HPDE6-E6E7 (cell line): Measurements from ENCODE around the gene LCN2.
A peak's percentile ranks its signal among the peaks of the same experiment; 100 is the strongest.
"Not testable (repeated sequence)": the region's sequence is repeated elsewhere in the genome, so short reads cannot be mapped to it uniquely, and the experiment has no call there.

Experiments
- DNase-seq: peaks from one replicate; pipeline ENCODE4 v3.0.0; 2011; ENCODE audit warnings: missing footprints; ENCODE audit errors: extremely low spot score

Gene LCN2

DNA sequence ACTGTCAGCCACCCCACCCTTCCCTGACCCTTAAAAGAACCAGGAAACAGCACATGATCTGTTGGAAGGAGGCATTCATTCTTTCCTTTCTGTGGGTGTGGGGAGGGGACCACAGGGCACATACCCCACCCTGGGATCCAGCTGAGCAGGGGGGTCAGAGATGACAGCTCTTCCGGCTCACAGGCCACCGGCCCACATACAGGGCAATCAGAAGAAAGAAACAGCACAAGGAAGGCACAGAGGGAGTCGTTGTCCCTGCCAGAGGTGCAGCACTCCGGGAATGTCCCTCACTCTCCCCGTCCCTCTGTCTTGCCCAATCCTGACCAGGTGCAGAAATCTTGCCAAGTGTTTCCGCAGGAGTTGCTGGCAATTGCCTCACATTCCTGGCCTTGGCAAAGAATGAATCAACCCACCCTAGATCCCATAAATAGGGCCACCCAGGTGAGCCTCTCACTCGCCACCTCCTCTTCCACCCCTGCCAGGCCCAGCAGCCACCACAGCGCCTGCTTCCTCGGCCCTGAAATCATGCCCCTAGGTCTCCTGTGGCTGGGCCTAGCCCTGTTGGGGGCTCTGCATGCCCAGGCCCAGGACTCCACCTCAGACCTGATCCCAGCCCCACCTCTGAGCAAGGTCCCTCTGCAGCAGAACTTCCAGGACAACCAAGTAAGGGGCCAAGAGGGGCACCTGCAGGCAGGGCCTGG lies at the start of gene LCN2:
Gene LCN2 (plus strand): TSS at position 453 of the 701 bp plus-strand sequence. CDS start 73 bp downstream, at position 526.
- DNase-seq, result peak; percentile 73

DNA sequence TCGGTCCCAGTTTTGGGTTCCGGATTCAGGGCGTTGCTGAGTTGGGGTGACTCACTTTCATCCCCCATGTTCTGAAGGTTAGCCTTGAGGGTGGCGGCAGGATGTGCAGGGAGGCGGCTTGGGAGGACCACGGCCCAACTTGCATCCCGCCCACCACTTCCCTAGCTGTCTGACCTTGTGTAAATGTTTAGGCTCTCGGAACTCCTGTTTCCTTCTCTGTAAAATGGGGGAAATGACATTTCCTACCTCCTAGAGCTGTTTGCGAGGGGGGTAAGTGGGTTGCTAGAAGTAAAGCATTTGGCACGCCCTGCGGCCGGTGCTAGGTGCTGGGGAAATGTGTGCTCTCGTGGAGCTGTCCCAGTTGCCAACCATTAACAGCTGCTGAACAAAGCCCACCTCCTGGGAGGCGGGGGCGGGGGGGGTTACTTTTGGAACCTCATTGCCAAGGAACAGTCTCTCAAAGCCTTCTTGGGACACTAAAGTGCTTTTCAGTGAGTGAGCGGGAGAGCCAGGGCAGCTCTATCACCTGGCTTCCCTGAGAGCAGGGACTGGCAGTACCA lies 49.2 kb upstream of the LCN2 start:
- no peak for DNase-seq

DNA sequence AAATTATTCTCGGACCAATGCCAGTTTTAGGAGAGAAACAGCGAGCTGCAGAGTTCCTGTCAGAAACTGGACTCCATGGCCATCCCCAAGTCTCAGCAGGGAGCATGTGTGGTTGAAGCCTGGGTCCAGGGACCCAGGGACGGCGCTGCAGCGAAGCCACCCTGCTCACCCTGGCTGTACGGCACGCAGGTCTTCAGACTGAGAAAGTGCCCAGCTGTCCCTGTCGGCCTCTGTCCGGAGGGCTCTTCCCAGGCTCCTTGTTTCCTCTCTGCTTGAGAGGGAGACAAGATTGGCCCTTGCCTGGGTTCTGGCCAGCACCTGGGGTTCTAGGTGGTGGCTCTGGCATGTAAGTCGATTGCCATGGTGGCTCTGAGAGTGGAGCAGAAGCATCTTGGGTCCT lies 48.7 kb upstream of the LCN2 start:
- no peak for DNase-seq

DNA sequence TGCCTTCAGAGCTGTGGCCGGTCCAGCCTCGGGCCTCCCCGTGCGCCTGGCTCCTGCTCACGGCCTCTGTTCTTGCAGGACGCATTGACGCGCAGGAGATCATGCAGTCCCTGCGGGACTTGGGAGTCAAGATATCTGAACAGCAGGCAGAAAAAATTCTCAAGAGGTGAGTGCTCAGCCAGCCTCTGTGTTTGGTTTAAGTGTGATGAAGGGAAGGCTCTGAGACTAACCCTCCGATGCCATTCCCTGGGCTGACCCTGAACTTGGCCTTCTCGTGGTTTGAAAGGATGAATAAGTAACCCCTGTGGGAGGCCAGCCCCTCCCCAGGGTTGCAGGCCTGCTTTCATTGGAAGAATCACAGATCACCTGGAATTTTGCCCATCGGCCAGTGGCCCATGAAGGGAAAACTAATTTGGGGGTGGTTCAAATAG lies 48.0 kb upstream of the LCN2 start:
- DNase-seq, result no peak

DNA sequence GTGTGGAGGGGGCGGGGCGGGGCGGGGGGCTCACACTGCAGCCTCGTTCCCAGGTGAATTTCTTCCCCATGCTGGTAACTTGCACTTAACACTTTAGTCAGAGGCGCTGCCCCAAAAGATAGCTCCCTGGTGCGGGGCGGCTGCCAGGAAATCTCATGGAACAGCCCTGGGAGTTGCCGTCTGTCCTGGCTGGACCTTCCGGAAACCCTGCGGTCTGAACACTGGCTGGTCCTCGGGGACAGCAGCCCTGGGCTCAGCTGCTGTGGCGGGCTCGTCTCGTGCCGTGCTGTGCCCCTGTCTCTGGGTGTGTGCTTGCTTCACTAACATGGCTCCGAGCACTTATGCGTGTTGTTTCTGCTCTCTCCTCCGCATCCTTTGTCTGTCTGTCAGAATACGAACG lies 47.6 kb upstream of the LCN2 start:
- no peak for DNase-seq

DNA sequence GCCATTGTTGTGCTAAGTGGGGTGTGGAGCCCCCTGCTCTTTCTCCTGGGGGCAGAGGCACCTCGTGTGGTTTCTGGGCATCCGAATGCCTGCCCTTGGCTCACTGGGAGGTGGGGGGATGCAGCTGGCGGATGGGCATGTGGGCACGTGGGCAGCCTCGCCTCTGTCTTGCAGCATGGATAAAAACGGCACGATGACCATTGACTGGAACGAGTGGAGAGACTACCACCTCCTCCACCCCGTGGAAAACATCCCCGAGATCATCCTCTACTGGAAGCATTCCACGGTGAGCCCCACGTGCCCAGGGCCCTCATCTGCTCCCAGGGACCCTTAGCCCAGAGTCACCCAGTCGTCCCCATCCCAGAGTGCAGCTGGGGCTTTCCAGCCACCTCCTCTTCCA lies 47.1 kb upstream of the LCN2 start:
- DNase-seq, result no peak

DNA sequence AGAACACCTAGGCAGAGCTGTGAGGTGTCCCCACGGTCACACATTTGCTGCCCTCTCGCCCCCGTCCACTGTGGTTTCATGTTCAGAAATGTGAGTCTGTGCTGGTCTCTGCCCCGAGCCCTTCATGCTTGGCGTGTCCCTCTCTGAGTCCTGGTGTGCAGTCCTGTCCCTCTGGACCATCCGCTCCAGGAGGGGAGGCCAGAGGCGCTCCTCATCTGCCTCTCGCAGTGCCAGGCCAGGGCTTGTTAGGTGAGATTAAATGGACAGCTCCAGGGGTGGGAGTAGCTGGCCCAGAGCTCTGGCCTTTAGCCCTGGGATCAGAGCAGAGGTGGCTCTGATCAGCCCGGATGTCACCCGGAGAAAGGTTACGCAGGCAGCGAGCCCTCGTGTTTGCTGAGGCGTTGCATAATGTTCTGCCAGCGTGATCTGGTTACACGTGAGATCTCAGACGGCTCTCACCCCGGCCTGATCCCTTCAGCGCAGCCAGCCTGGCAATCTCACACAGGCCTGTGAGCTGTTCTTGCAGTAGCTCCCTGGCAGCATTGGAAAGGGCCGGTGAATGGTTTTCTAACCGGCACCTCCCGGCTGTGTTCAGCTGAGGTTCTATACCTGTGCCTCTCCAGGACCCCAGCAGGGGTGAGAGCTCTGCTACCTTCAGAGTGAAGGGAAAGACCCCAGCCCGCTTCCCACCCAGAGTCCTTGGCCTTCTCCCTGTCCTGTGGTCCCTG lies 46.2 kb upstream of the LCN2 start:
- no peak for DNase-seq

DNA sequence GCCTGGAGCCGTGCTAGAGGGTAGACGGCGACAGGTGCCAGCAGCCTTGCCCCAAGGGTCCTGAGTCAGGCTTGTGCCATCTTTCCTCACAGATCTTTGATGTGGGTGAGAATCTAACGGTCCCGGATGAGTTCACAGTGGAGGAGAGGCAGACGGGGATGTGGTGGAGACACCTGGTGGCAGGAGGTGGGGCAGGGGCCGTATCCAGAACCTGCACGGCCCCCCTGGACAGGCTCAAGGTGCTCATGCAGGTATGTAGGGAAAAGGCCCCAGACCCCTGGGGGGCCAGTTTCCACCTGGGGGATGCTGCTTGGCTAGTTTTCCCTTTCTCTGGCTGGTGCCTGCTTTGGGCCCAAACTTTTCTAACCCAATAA lies 45.7 kb upstream of the LCN2 start:
- DNase-seq, result no peak

DNA sequence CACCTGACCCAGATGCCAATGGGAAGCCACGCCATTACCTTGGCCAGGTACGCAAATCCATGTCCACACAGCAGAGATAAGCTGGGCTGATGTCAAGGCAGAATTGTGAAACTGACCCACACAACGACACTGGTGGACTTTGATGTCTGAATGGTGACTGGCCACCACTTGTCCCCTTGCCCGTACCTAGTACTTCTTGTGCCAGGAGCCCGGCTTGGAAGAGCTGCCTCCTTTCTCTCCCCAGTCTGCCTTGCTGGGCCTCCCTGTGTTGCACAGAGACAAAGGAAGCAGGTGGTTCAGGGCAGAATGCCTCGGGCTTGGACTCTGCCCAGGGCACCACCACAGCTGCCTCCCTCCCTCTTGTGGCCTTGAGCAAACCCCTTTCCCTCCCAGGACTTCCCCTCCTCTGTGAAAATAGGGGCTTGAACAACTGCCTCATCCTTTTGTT lies 45.1 kb upstream of the LCN2 start:
- DNase-seq, result no peak

DNA sequence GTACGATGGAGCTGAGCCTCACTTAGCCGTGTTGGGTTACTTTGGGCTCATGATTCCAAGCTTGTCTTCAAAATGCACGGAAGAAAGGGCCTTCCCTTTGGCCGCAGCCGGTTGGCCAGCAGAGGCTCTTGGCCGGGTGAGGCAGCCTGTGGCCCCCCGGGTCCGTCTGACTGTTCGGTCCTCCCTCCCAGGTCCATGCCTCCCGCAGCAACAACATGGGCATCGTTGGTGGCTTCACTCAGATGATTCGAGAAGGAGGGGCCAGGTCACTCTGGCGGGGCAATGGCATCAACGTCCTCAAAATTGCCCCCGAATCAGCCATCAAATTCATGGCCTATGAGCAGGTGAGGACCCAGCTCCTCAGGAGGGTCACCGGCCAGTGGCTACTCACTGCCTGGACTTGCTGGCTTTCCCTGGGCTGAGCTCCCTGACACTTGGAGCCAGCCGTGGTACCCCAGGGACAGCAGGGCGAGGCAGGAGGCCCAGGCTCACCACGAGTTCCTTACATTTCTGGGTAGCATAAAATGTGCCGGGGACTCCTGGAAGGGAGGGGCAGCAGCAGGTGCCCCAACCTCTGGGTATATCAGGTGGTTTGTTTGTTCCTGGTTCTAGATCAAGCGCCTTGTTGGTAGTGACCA lies 43.6 kb upstream of the LCN2 start:
- no peak for DNase-seq

DNA sequence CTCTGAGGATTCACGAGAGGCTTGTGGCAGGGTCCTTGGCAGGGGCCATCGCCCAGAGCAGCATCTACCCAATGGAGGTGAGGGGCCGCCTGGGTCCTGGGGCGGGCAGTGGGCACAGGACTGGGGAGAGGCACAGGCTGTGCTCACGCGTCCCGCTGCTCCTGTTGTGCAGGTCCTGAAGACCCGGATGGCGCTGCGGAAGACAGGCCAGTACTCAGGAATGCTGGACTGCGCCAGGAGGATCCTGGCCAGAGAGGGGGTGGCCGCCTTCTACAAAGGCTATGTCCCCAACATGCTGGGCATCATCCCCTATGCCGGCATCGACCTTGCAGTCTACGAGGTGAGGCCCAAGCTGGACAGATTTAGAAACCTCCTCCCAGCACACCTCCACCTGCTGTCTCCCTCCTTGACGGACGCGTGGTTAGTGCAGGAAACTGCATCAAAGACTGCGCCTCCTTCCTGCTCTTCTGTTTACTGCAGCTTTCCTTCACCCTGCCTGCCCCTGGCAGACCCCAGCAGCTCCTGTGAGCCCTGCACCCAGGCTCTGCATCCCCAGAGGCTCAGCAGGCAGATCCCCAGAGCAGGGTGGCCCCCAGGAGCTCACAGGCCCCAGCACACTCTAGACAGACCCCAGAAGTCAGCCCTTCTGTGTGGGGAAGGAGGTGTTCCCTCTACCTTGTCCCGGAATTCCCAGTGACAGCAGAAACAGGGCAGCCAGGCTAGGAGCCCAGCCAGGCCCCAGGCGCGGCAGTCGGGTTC lies 42.9 kb upstream of the LCN2 start:
- DNase-seq, result no peak

DNA sequence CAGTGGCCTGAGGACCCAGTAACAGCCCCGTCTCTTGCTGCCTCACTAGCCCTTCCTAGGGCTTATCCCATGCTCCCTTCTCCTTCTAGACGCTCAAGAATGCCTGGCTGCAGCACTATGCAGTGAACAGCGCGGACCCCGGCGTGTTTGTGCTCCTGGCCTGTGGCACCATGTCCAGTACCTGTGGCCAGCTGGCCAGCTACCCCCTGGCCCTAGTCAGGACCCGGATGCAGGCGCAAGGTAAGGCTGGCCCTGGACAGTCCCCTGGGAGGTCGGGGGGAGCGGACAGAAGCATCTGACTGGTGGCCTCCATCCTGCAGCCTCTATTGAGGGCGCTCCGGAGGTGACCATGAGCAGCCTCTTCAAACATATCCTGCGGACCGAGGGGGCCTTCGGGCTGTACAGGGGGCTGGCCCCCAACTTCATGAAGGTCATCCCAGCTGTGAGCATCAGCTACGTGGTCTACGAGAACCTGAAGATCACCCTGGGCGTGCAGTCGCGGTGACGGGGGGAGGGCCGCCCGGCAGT lies 42.2 kb upstream of the LCN2 start:
- no peak for DNase-seq

DNA sequence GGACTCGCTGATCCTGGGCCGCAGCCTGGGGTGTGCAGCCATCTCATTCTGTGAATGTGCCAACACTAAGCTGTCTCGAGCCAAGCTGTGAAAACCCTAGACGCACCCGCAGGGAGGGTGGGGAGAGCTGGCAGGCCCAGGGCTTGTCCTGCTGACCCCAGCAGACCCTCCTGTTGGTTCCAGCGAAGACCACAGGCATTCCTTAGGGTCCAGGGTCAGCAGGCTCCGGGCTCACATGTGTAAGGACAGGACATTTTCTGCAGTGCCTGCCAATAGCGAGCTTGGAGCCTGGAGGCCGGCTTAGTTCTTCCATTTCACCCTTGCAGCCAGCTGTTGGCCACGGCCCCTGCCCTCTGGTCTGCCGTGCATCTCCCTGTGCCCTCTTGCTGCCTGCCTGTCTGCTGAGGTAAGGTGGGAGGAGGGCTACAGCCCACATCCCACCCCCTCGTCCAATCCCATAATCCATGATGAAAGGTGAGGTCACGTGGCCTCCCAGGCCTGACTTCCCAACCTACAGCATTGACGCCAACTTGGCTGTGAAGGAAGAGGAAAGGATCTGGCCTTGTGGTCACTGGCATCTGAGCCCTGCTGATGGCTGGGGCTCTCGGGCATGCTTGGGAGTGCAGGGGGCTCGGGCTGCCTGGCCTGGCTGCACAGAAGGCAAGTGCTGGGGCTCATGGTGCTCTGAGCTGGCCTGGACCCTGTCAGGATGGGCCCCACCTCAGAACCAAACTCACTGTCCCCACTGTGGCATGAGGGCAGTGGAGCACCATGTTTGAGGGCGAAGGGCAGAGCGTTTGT lies 41.6 kb upstream of the LCN2 start:
- DNase-seq, result no peak

DNA sequence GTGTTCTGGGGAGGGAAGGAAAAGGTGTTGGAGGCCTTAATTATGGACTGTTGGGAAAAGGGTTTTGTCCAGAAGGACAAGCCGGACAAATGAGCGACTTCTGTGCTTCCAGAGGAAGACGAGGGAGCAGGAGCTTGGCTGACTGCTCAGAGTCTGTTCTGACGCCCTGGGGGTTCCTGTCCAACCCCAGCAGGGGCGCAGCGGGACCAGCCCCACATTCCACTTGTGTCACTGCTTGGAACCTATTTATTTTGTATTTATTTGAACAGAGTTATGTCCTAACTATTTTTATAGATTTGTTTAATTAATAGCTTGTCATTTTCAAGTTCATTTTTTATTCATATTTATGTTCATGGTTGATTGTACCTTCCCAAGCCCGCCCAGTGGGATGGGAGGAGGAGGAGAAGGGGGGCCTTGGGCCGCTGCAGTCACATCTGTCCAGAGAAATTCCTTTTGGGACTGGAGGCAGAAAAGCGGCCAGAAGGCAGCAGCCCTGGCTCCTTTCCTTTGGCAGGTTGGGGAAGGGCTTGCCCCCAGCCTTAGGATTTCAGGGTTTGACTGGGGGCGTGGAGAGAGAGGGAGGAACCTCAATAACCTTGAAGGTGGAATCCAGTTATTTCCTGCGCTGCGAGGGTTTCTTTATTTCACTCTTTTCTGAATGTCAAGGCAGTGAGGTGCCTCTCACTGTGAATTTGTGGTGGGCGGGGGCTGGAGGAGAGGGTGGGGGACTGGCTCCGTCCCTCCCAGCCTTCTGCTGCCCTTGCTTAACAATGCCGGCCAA lies 40.8 kb upstream of the LCN2 start:
- DNase-seq, result no peak

DNA sequence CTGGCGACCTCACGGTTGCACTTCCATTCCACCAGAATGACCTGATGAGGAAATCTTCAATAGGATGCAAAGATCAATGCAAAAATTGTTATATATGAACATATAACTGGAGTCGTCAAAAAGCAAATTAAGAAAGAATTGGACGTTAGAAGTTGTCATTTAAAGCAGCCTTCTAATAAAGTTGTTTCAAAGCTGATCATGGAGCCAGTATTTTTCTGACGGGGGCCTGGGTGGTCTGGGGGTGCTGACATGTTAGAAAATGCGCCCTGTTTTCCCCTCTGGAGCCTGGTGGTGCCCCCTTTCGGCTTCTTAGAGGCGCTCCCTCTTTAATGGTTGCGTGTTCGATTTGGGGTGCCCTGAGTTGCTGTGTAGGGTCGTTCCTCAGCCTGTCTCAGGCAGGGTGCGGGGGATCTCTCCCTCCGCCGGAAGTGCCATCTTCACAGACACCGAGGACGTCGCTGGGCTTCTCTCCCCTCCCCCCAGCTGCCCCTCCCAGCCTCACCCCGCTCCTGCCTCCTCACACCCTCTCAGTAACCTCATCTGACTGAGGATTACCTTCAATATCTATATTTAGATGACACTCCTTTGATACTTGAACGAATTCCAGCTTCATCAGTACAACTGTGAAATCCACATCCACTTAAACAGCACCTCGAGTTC lies 40.1 kb upstream of the LCN2 start:
- DNase-seq, result no peak

DNA sequence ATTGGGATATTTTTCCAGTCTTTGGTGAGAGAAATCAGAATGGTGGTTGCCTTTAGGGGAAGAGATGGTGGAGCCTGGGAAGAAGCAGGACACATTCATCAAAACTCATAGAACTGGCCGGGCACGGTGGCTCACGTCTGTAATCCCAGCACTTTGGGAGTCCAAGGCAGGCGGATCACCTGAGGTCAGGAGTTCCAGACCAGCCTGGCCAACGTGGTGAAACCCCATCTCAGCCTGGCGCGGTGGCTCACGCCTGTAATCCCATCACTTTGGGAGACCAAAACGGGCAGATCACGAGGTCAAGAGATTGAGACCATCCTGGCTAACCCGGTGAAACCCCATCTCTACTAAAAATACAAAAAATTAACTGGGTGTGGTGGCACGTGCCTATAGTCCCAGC lies 37.5 kb upstream of the LCN2 start:
- not testable (repeated sequence) for DNase-seq

DNA sequence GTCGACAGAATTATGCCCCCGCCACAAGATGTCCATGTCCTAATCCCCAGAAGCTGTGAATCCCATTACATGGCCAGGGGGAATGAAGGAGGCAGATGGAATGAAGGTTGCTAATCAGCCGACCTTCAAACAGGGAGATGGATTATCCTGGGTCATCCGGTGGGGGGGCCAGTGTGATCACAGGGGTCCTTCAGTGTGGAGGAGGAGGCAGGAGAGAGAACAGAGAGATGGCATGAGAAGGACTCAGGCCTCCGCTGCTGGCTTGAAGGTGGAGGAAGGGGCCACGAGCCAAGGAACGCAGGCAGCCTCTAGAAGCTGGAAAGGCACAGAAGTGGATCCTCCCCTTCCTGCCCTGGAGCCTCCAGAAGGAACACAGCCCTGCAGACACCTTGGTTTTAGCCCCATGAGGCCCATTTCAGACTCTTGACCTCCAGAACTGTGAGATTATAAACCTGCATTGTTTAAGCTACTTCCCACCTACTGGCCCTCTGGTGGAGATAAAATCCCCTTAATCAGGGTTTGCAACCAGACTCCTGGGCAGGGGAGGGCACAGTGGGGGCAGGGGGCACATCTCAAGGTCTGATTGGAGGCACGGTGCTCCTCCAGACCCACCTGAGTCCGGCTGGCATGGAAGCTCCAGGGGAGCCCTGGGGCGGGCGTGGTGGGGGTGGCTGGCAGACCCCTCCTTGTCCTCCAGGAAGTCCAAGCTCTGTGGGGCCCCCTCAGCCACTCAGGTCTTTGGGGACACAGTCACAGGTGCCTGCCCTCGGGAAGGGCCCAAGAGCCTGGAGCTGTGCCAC lies 35.5 kb upstream of the LCN2 start:
- no peak for DNase-seq

DNA sequence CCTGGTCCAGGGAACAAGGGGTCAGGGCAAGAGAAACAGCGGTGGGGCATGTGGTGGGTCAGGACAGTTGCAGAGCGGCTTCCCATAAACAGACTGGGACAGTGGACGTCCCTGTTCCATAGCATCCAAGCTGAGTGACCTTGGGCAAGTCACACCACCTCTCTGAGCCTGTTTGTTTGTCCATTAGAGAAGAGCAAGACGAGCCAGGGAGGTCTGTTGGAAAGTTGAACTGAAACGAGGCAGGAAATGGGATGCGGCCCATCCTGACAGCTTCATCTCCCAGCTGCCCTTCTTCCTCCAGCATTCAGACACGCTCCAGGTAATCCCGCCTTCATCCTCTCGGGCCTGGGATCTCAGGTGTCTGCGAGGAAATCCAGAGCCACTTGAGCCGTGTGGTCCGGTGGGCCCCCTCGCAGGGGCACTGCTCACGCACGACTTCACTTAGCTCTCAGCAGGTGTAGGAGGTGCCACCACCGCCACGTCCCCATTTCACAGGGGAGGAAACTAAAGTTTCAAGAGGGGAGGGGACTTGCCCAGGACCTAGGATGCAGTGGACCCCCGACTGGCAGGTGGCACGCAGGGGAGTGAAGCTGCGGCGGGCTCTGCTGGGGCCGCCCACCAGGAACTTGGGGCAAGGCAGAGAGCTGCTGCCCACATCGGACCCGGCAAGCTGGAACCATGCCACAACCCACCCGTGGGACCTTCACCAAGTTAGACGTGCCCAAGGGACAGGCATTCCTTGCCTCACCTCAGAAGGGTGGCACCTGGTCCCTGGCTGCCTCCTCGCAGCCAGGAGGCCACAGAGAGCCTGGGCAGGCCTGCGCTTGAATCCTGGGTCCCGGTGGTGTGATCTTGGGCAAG lies 34.7 kb upstream of the LCN2 start:
- DNase-seq, result no peak
